GM21423 (cell line): ENCODE results near the gene GPR61.

ENCODE experiments used
- ATAC-seq: cut with Tn5 transposase; IDR thresholded peaks from one replicate; pipeline ENCODE4 v1.9.1; 2021; ENCODE audit warnings: mild to moderate bottlenecking, moderate library complexity; ENCODE audit not compliant: unreplicated experiment

The GPR61 gene

DNA sequence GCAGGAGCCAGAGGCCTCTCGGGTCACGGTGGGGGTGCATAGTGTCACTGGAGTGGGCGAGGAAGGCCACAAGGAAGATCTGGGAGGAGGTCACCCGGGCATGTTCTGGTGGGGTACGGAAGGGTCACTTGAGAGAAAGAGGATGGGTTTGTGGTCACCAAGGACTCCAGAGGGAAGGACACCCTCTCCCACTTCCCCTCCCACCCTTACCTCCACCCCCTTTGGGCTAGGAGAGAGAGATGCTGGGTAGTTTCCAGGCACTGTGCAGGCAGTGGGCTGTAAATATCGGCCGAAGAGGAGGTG, 30.8 kb upstream of the GPR61 start:
- ATAC-seq: no peak

DNA sequence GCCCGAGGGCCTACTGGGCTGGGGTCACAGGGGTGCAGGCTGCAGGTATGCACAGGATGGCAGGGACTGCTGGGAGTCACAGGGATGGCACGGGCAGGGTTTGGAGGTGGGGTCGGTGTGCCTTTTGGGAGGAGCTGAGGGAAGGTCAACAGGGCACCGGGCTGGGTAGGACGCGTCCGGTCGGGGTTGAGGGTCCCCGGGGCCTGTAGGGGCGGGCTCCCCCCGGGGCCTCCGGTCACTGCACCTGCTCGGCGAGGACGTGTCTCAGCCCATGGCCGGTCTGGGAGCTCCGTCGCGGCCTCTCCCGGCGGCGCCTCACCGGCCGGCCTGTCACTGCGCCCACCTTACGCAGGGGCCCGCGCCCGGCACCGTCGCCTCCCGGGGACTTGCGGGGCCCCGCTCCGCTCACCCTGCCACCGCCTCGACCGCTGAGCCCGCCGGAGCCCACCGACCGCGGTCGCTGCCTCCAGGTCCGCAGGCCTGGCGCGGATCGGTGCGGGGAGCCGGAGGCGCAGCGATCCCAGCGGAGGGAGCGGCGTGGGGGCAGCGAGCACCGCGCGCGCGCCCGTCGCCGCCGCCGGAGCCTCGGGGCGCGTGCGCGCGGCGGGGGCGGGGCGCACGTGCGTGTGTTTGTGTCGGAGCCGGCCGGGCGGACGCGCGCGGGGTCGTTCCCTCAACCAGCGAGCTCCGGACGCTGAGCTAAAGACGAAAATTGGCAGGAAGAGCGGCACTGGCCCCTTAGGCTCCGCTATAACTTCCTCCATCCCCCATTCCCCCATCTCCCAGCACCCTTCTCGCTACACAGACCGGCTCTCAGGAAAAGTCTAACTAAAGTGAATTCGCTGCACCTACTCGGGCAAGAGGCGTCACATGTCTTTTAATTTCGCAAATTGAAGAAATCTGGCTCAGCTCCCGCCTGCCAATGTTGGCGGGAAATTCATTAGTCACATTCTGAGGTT, 30.2 kb upstream of the GPR61 start, which contains the start of gene AMIGO1:
Gene AMIGO1, minus strand, starts transcription at position 552 of the 959 bp plus-strand sequence. CDS start 815 bp downstream, outside the sequence.
- ATAC-seq: no peak

DNA sequence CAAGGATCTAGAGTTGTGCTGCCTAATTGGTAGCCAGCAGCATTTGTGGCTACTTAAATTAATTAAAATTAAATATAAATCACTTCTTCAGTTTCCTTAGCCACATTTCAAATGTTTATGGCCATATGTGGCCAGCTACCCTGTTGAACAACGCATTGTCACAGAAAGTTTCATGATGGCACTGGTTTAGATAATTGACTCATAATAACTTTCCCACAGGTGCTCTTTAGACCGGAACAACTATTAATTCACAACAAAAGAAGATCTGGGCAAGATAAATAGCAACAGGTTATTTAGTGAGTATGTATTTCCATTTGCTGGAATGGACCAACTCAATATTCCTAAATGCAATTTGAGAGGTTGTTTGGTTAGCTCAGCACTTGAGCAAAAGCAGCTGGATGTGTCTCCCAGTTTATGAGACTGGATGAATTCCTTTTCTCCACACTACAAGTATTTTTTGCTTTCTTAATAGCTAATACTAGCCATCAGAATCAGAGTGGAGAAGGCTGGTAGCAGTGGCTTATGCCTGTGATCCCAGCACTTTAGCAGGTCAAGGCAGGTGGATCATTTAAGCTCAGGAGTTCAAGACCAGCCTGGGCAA, 26.5 kb upstream of the GPR61 start:
- no peak for ATAC-seq

GRCh38 chr1:109514846-109515245, 24.8 kb upstream of the GPR61 start:
- no peak for ATAC-seq

DNA sequence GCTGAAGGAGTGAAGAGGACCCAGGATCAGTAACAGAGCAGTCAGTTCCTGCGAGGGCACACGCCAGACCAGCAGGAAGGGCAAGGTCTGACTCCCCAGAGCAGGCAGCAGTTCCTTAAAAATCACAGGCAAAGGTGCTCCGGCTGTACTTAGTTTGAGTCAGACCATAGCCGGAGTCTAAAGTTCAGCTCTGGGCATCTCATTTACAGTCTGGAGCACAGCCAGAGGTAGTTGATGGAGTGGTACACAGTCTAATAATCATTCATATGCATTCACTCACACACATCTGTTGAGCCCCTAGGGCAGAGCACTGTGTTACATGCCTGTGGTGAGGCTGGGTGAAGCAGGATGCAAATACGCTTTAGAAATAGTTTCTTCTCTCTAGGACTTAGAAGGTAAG, 22.8 kb upstream of the GPR61 start:
- no peak for ATAC-seq

DNA sequence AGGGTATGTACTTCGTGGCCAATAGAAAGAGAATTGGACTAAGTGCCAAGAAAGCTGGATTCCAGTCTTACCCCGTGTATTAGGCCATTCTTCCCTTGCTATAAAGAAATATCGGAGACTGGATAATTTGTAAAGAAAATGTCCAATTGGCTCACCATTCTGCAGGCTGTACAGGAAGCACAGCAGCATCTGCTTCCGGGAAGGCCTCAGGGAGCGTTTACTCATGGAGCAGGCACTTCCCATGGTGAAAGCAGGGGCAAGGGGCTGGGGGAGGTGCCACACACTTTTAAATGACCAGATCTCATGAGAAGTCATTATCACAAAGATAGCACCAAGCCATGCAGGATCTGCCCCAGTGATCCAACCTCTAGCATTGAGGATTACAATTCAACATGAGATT, 22.3 kb upstream of the GPR61 start:
- ATAC-seq: no peak

DNA sequence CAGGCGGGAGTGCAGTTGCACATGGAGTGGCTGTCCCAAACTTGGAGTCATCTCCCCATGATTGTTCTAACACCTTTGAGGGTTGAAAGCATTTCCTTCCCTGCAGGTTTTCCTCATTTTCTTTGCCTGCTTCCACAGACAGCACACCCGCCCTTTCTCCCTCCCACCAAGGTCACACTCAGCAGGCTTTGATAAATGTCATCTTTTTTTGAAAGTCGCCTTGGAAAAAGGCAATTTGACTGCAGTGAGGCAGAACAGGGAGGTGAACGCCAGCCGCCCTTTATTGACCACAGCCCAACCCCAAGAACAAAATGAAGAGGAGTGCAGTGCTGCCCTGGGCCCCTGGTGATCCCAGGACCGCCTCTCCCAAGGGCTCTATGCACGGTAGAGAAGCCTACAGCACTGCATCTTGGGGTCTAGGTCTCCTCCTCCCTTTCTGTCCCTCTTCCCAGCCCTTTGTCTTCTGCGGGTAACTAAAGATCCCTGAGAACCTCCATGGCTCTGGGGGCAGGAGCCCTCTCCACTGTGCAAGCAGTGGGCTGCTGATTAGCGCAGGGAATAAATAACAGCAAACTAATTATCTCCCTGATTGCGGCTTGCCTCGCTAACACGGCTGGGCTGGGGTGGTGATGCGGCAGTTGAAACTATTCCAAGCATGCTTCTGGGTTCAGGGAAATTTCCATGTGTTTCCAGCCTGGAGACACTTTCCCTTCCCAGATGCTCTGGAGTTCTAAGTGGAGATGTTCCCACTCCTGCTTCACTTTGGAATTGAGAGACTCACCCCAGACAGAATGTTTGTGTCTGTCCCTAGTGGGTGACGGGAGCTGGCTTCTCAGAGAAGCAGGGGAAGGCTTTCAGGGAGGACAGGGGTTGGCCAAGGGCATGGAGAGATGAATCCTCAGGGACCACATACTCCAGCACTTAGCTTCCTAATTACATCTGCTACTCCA, 18.4 kb upstream of the GPR61 start:
- ATAC-seq: no peak

- ATAC-seq: no peak
Measured at GRCh38 chr1:109522026-109522425, 17.6 kb upstream of the GPR61 start.

GRCh38 chr1:109523706-109524105, 16.0 kb upstream of the GPR61 start:
- no peak for ATAC-seq

DNA sequence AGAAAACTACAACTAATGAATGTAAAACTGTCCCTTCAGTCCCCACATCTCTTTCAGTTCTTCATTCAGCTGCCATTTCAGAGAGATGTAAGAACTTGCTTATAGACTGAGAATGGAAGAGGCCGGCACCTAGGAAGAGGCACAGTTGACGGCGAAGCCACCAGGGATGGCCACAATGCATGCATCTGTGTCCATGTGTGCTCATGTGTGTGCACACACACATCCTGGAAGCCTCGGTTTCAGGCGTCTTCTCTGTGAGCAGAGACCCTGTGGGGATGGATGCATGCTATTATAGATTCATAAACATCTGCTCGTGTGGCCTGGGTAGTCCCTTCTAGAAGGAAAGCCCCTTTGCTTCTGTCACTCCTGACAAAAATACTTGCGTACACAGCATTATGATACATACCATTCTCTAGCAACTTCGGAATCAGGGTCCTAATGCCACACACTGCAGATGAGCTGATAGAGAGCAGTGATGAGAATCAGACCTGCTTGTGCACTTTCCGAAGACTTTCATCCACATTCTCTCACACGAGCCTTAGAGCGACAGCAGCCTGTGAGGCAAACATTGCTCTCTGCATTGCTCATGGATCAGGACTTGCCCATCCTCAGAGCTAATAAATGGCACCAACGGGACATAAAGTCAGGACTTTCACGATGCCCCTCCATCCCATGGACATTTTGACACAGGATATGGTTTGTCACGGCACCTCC, 12.4 kb upstream of the GPR61 start:
- ATAC-seq: no peak

GRCh38 chr1:109527846-109528695, 11.6 kb upstream of the GPR61 start:
- ATAC-seq: no peak

- no peak for ATAC-seq
Measured at GRCh38 chr1:109528712-109529111, 11.0 kb upstream of the GPR61 start.

DNA sequence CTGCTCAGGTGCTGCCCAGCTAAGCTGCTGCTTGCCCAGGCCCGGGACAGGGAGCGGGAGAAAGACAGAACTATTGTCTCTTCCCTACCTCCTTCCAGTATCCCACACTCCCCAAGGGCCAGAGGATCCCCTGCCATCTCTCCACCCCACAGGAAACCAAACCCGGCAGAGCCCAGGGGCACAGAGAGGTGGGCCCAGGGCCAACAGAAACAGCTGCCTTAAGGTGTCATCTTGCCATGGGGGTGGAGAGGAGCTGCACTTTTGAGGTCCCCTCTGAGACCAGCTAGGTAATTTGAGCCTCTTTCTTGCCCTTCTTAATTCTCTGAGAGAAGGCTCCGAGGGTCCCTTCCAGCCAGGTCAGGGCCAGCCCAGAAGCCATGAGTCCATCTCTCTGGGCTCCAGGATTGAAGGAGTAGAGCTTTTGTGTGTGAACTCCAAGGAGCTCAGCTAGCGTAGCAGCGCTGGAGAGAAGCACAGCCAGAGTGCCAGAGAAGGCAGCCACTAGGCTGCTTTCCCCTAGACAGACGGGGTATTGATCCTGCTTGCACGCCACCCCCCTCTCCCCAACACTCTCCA, 9.7 kb upstream of the GPR61 start:
- no peak for ATAC-seq

DNA sequence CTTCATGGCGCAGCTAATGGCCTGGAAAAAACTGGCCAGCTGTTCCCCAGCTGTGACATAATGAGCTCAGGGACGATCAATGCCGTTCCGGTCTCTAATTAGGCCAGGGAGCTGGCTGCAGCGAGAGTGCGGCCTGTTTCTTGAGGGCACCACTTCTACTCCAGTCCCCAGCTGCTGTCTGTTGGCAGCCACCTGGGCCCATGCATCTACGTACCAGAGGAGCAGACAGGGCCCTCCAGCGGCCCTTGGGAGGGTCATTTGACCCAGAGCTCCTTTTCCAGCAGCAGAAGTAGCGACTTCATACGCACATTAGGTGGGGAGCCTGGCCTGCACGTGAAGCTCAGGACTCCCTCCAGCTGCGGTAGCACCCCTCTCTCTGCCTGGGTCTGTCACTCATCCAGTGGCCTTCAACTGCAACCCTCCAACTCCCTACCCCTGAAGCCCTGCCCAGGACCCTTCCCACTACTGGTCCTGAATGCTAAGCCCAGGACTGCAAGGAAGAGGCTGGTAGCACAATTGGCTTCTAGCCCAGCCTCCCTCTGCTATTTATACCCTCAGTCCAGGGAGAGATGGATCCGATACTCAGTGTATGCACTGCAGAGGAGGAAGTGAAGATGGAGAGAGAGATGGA, 9.1 kb upstream of the GPR61 start:
- no peak for ATAC-seq

GRCh38 chr1:109531380-109531779, 8.3 kb upstream of the GPR61 start:
- ATAC-seq: no peak

DNA sequence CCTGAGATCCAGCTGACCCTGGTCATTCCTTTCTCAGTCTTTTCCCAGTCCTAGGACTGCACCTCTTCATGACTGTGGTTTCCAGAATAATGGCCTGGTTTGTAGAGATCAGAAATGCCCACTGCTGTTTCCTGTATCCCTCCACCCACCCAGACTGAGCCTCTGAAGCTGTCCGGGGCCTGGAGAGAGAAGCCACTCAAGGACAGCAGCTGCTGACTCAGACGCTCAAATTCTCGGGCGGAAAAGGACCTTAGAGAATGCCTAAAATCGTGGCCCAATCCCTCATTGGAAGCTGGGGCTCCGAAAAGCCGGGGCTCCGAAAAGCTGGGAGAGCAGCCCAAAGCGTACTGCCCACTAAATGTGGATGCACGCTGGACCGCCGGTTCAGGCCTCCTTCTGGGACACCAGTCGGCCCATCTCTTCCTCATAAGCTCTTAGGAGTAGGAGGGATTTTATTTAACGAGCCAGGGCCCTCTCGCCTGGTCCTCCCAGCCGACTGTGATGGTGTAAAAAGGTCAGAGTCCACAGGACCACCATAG, 7.8 kb upstream of the GPR61 start:
- no peak for ATAC-seq

GRCh38 chr1:109532365-109533136, 7.1 kb upstream of the GPR61 start:
- peak; percentile 71 for ATAC-seq

- no peak for ATAC-seq
Measured at GRCh38 chr1:109534307-109534858, 5.3 kb upstream of the GPR61 start.
